OCI-LY3 (cell line): ENCODE results near the gene MYADM.

Source experiments
- H2AFZ ChIP-seq: fragments of 200-600, 300-600 bp; shearing (Covaris generic); 2 replicates; pipeline ENCODE4 v1.6.0; 2014; ENCODE audit warnings: antibody characterized with exemption, low read depth, low read length
- H3K27ac ChIP-seq: fragments of 200-600, 300-600 bp; sonication (generic); 2 replicates; pipeline ENCODE4 v1.5.1; 2014; ENCODE audit warnings: mild to moderate bottlenecking, low read length, moderate library complexity, mixed read lengths
- H3K27me3 ChIP-seq: fragments of 200-600, 300-600 bp; sonication (generic); 2 replicates; pipeline ENCODE4 v1.6.1; 2014; ENCODE audit warnings: low read depth, low read length, mixed read lengths
- H3K36me3 ChIP-seq: fragments of 200-600, 300-600 bp; sonication (generic); replicated peaks from 2 replicates; pipeline ENCODE3; 2014; ENCODE audit warnings: low read depth, low read length, mixed read lengths
- H3K4me1 ChIP-seq: fragments of 300-600, 200-600 bp; sonication (generic); 2 replicates; pipeline ENCODE4 v1.6.1; 2014; ENCODE audit warnings: low read length, mixed read lengths
- H3K4me2 ChIP-seq: fragments of 200-600, 300-600 bp; sonication (generic); 2 replicates; pipeline ENCODE4 v1.6.1; 2014; ENCODE audit warnings: low read length, mixed read lengths
- H3K4me3 ChIP-seq: fragments of 300-600, 200-600 bp; sonication (generic); 2 replicates; pipeline ENCODE4 v1.5.1; 2014; ENCODE audit warnings: antibody characterized with exemption, mild to moderate bottlenecking, low read length, moderate library complexity
- H3K79me2 ChIP-seq: fragments of 300-600, 200-600 bp; shearing (Covaris generic); 2 replicates; pipeline ENCODE4 v1.6.1; 2014; ENCODE audit warnings: mild to moderate bottlenecking, low read length, mixed read lengths
- H3K9ac ChIP-seq: fragments of 300-600, 200-600 bp; shearing (Covaris generic); 2 replicates; pipeline ENCODE4 v1.6.0; 2014; ENCODE audit warnings: mild to moderate bottlenecking, low read length, moderate library complexity
- H3K9me3 ChIP-seq: fragments of 200-600, 300-600 bp; shearing (Covaris generic); 2 replicates; pipeline ENCODE4 v1.6.1; 2014; ENCODE audit warnings: low read length, mixed read lengths; ENCODE audit not compliant: insufficient read depth
- H4K20me1 ChIP-seq: fragments of 200-600, 300-600 bp; sonication (generic); 2 replicates; pipeline ENCODE4 v1.6.1; 2016; ENCODE audit warnings: low read length, mixed read lengths; ENCODE audit not compliant: insufficient read depth
- EZH2phosphoT487 ChIP-seq: fragments of 200-600 bp; shearing (Covaris generic); IDR thresholded peaks from 2 replicates; pipeline ENCODE4 v1.6.1; 2018; ENCODE audit warnings: antibody characterized with exemption, mixed run types, low read depth
- TF ChIP-seq, protein P1 (sequence below): fragments of 200-600, 300-600 bp; sonication (generic); IDR thresholded peaks from 2 replicates; pipeline ENCODE4 v1.5.1; 2014; ENCODE audit warnings: antibody characterized with exemption, low read length, low read depth

Gene MYADM

DNA sequence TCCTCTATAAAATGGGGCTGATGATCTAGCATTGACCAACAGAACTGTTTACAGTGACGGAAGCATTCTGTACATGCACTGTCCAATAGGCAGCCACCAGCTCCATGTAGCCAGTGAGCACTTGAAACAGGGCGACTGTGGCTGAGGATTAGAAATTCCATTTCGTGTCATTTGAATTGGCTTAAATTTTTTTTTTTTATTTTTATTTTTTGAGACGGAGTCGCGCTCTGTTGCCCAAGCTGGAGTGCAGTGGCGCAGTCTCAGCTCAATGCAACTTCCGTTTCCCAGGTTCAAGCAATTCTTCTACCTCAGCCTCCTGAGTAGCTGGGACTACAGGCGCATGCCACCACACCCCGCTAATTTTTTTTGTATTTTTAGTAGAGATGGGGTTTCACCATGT is 17.4 kb downstream of the MYADM start:
- no peaks in the 10 kb centered on the region for H3K4me1 ChIP-seq

DNA sequence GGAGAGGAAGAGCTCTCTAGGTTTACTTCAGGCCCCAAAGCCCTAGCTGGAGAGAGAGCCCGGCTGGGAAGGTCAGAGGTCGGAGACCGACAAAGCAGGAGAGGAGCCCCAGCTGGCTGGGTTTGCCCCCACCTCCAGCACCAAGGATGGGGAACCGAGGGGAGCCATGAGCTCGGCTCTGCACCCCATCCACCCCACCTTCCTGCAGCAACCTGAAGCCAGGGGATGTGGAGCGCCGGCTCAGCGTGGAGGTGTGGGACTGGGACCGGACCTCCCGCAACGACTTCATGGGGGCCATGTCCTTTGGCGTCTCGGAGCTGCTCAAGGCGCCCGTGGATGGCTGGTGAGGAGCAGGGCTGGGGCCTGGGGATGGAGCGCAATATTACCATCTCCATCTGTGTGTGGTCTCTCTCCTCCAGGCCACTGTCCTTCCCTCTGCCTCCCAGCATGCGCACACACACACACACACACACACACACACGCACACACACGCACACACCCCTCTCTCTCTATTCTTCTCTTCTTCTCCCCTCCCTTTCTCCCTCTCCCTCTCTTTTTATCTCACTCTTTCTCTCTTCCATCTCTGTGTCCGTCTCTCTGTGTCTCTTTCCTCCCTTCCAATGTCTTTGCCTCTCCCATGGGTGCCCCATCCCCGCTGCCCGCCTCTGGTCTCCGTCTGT is 24.8 kb downstream of the MYADM start:
- no peaks in the 10 kb centered on the region for H3K27me3 ChIP-seq
- no peak overlapping the region for H3K4me3 ChIP-seq

More for the DNA sequence above, 17.4 kb downstream of the MYADM start:
- no peaks in the 10 kb centered on the region for H3K9me3 ChIP-seq
- H3K27ac ChIP-seq, result no peak overlapping the region
- H3K4me3 ChIP-seq, result no peak overlapping the region
- no peak overlapping the region for H3K4me2 ChIP-seq
- TF ChIP-seq, protein P1, sequence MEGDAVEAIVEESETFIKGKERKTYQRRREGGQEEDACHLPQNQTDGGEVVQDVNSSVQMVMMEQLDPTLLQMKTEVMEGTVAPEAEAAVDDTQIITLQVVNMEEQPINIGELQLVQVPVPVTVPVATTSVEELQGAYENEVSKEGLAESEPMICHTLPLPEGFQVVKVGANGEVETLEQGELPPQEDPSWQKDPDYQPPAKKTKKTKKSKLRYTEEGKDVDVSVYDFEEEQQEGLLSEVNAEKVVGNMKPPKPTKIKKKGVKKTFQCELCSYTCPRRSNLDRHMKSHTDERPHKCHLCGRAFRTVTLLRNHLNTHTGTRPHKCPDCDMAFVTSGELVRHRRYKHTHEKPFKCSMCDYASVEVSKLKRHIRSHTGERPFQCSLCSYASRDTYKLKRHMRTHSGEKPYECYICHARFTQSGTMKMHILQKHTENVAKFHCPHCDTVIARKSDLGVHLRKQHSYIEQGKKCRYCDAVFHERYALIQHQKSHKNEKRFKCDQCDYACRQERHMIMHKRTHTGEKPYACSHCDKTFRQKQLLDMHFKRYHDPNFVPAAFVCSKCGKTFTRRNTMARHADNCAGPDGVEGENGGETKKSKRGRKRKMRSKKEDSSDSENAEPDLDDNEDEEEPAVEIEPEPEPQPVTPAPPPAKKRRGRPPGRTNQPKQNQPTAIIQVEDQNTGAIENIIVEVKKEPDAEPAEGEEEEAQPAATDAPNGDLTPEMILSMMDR, result no peak
- TF ChIP-seq EZH2phosphoT487, result no peak
- H3K79me2 ChIP-seq, result no peaks in the 10 kb centered on the region
- H3K9ac ChIP-seq, result no peak overlapping the region
- H3K36me3 ChIP-seq, result no peaks in the 10 kb centered on the region
- no peak overlapping the region for H2AFZ ChIP-seq
- H4K20me1 ChIP-seq, result no peaks in the 10 kb centered on the region
- no peaks in the 10 kb centered on the region for H3K27me3 ChIP-seq

DNA sequence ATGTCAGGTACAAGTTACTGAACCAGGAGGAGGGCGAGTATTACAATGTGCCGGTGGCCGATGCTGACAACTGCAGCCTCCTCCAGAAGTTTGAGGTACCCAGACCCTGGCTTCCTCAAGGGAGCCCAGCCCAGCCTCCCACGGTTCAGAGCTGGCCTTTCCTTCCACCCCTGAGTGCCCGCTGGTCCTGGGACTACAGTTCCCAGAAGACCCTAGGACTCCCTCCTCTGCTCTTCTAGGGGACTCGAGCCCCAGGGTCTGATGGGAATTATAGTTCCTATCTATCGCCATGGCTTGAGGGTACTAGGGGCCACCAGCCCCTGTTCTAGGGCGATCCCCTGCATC is 25.3 kb downstream of the MYADM start:
- H3K27ac ChIP-seq, result no peak overlapping the region
- H3K4me1 ChIP-seq, result no peaks in the 10 kb centered on the region
- no peaks in the 10 kb centered on the region for H4K20me1 ChIP-seq
- no peak overlapping the region for H3K4me2 ChIP-seq
- H3K79me2 ChIP-seq, result no peaks in the 10 kb centered on the region
- H3K9ac ChIP-seq, result no peak overlapping the region
- no peaks in the 10 kb centered on the region for H3K9me3 ChIP-seq
- H2AFZ ChIP-seq, result no peak overlapping the region
- no peak overlapping the region for H3K4me3 ChIP-seq
- no peaks in the 10 kb centered on the region for H3K27me3 ChIP-seq
- H3K36me3 ChIP-seq, result no peaks in the 10 kb centered on the region
- TF ChIP-seq, protein P1, result no peak
- no peak for TF ChIP-seq EZH2phosphoT487

More for the DNA sequence above, 24.8 kb downstream of the MYADM start:
- no peaks in the 10 kb centered on the region for H3K4me1 ChIP-seq
- H3K27ac ChIP-seq, result no peak overlapping the region
- no peaks in the 10 kb centered on the region for H4K20me1 ChIP-seq
- TF ChIP-seq EZH2phosphoT487, result no peak
- TF ChIP-seq, protein P1, result no peak
- H2AFZ ChIP-seq, result no peak overlapping the region
- no peaks in the 10 kb centered on the region for H3K9me3 ChIP-seq
- no peak overlapping the region for H3K9ac ChIP-seq
- no peaks in the 10 kb centered on the region for H3K79me2 ChIP-seq
- no peaks in the 10 kb centered on the region for H3K36me3 ChIP-seq
- H3K4me2 ChIP-seq, result no peak overlapping the region

DNA sequence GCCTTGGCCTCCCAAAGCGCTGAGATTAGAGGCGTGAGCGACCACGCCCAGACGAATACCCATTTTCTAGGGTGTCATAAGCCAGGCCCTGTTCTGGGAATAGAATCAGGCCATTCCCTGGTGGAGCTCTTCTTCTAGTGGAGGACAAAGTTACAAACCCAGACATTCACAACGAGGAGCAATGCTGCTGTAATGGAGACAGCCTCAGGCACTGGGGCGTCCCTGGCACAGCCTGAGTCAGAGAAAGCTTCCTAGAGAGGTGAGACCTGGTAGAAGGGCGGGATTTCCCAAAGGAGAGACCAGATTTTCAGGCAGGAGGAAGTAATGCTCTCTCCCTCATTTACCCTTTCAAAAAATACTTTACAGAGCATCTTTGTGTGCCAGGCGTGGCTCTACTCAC is 27.0 kb downstream of the MYADM start:
- Histone ChIP-seq H3K79me2 (no peaks in the 10 kb centered on the region), H2AFZ (no peak overlapping the region), H3K4me2 (no peak overlapping the region), H3K4me3 (no peak overlapping the region), H4K20me1 (no peaks in the 10 kb centered on the region), H3K9ac (no peak overlapping the region), H3K9me3 (no peaks in the 10 kb centered on the region), H3K27ac (no peak overlapping the region), H3K36me3 (no peaks in the 10 kb centered on the region), H3K27me3 (no peaks in the 10 kb centered on the region), H3K4me1 (no peaks in the 10 kb centered on the region)
- TF ChIP-seq, protein P1, result no peak
- TF ChIP-seq EZH2phosphoT487, result no peak
